ENCODE results near the gene CD200R1L.

DNA sequence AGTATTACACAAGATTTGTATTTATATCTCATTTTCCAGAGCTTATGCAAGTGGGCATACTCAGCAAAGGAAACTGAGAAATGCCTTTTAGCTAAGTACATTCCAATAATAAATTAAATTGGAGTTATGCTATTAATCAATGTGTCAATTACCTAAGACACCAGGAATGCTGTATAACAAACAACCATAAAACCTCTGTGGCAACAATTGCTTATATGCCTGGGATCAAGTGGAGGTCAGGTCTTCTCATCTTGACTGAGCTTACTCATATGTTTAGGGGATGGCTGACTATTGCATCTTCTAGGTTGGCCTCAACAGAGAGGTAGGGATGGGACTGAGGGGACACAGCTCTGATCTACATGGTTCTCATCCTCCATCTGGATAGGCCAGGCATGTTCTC lies 30.7 kb downstream of the CD200R1L start:
- TF ChIP-seq POLR2A (IDR thresholded peaks at IDR 0.05; ENCODE audit: low read depth, low read length): no peak
- no peak for TF ChIP-seq POLR2AphosphoS5 (IDR thresholded peaks at IDR 0.05; ENCODE audit: low read depth, low read length)
- TF ChIP-seq POU2F2 (IDR thresholded peaks at IDR 0.05; ENCODE audit: low read depth, low read length): no peak
- no peak for TF ChIP-seq TAF1 (IDR thresholded peaks at IDR 0.05; ENCODE audit: low read depth, low read length)
- no peak for TF ChIP-seq SPI1 (IDR thresholded peaks at IDR 0.05; ENCODE audit: low read depth, low read length)
- no peak for TF ChIP-seq PAX5 (IDR thresholded peaks at IDR 0.05; ENCODE audit: insufficient read depth, low read length, severe bottlenecking)
